Stimulated activated CD8-positive, alpha-beta memory T cell treated with anti-CD3 and anti-CD28 coated beads, Interleukin-15, amount 100 ng/mL, for 4 hours (primary cell): ENCODE results near the gene TMPRSS15.
"Not testable (repeated sequence)": the region's sequence is repeated elsewhere in the genome, so short reads cannot be mapped to it uniquely, and the experiment has no call there.

Experiments used
- DNase-seq, 2 donors: peaks; one replicate each; pipeline ENCODE4 v3.0.0-alpha.2; 2020; ENCODE audit warnings: low read depth in 2 of 2

TMPRSS15 gene

GRCh38 chr21:18403735-18404450 lies at the start of gene TMPRSS15:
Gene TMPRSS15 (minus strand): TSS chr21:18403785. CDS start chr21:18403622, 163 bp downstream.
- DNase-seq, result no peak

DNA sequence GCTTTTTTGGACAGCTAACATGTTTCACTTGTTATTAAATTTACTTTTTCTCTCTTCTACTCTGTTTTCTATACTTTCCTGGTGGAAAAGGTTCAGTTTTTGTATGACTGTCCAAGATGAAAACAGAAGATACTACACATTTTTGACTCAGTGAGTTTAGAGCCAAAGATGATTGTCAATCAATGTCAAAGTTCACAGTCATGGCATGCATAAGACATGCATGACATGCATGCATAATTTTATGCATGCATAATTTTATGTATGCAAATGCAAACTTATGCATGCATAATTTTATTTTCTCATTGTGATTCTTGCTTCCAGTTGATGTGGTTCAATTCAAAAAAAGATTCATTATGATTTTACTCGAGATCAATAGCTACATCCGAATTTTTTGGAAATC lies 48.1 kb upstream of the TMPRSS15 start:
- DNase-seq, result no peak

DNA sequence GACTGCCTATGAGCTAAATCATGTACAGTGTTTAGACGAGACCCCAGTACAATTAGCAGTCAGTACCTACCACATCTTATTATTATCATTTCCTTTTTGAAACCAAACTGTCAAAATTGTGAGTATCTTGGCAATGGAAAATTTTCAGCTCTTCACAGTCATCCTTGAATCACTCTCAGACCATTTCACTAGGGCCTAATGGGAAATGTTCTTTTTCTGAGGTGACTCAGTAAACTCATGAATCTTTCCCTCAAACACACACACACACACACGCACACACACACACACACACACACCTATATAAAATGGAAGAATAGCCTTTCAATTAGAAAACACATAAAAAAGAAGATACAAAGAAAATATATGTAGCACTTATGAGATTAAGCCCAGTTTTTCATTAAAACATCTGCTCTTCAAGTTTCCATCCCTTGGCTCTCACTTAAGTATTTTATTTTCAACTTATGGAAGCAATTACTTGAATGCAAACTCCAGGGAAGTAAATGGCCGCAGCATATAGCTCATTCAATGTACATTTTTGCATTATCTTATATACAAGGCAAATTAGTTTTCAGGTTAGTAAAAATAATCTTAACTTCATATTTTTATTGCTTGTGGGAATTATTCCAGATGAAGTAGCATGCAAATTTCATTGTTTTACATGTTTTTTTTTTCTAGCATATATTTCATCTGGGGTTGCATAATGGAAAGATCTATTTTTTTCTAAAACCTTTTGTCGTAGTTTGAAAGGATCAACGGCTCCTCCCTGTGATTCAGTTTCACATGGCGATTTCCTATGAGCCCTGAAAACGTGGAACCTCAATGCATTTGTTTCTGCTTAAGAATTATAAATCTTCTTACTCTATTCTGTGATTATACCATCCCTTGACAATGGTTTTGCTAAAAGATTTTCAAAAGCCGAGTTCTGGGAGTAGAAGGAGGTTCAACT lies 46.3 kb upstream of the TMPRSS15 start:
- no peak for DNase-seq

- no peak for DNase-seq
Observed at GRCh38 chr21:18443701-18444100, 40.1 kb upstream of the TMPRSS15 start.

- no peak for DNase-seq
Observed at GRCh38 chr21:18443085-18443484, 39.5 kb upstream of the TMPRSS15 start.

GRCh38 chr21:18430341-18430740 lies 26.8 kb upstream of the TMPRSS15 start:
- DNase-seq, result no peak

- no peak for DNase-seq
Observed at GRCh38 chr21:18424276-18424675, 20.7 kb upstream of the TMPRSS15 start.

GRCh38 chr21:18417141-18417790 lies 13.7 kb upstream of the TMPRSS15 start:
- no peak for DNase-seq

DNA sequence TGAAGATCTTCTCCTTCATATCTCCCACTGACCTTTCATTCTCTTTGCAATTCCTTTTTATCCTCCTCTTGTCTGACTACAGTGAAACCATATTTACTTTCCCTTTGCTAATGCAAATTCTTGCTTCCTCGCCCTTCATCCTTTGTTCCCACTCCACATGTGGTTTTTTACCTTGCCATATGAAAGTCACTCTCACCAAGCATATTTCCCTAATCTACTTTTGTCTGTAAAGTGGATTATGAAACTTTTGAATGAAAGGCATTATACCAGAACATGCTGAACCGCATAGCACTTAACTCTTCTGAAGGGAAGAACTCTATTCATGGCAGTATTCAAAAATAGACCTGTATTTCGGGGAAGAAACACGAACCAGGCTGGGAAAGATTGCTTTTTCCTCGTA lies 8.0 kb upstream of the TMPRSS15 start:
- no peak for DNase-seq

DNA sequence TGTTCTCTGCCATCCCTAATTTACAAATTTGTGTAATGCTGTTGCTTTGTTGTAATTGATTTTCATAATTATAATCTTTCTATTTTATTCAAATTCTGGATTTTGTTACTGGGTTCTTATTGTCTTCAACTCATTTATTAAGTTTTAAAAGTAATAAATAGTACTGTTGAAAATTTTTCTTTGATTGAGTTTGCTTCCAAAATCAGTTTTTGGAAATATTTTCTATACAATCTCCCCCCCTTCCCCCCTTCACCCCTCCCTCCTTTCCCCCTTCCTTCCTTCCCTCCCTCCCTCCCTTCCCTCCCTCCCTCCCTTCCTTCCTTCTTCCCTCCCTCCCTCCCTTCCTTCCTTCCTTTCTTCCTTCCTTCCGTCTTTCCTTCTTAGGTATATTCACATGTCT lies 6.0 kb upstream of the TMPRSS15 start:
- no peak for DNase-seq

GRCh38 chr21:18398843-18399242 lies 4.7 kb downstream of the TMPRSS15 start:
- no peak for DNase-seq

- no peak for DNase-seq
Observed at GRCh38 chr21:18387994-18388393, 15.6 kb downstream of the TMPRSS15 start.

GRCh38 chr21:18384771-18385170 lies 18.8 kb downstream of the TMPRSS15 start:
- DNase-seq, result no peak

DNA sequence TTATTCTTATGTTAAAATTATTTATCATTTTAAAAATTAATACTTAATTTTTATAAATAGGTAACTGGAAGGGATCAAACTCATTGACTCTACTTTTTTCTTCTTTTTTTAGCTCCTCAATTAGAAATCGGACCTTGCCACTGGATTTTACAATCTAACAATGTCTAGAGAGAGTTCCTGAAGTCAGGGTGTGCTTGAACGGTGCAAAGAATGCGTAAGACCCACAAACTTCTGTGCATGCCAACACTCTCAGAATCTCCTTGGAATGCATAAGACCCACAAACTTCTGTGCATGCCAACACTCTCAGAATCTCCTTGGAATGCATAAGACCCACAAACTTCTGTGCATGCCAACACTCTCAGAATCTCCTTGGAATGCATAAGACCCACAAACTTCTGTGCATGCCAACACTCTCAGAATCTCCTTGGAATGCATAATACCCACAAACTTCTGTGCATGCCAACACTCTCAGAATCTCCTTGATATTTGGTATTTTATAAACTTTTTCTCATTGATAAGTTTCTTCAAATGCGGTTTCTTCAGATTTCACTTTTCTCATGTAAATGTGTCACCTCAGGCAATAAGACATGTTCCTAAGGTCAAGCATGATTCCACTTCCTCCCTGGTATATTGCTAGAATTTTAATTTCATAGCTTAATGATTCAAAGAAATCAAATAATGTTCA lies 20.5 kb downstream of the TMPRSS15 start:
- DNase-seq, result not testable (repeated sequence)

GRCh38 chr21:18382141-18382540 lies 21.4 kb downstream of the TMPRSS15 start:
- DNase-seq, result no peak

- no peak for DNase-seq
Observed at GRCh38 chr21:18373606-18374005, 30.0 kb downstream of the TMPRSS15 start.

DNA sequence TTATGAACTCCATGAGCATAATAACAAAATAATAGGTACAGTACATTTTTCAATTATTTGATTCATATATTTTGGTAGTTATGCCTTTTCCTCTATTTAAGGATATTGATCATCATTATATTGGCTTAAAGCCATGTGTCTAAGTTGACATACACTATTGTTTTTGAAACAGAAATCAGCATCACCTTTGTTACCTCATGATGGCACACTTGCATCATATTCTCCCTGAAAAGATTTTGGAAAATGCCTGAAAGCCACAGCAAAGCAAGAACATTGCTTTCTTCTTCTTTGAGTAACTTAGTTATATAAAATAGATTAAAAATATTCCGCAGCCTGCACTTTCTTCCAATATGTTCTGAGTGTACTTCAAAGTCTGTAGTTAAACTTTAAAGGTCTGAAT lies 33.3 kb downstream of the TMPRSS15 start:
- no peak for DNase-seq

- no peak for DNase-seq
Observed at GRCh38 chr21:18369115-18369514, 34.5 kb downstream of the TMPRSS15 start.

DNA sequence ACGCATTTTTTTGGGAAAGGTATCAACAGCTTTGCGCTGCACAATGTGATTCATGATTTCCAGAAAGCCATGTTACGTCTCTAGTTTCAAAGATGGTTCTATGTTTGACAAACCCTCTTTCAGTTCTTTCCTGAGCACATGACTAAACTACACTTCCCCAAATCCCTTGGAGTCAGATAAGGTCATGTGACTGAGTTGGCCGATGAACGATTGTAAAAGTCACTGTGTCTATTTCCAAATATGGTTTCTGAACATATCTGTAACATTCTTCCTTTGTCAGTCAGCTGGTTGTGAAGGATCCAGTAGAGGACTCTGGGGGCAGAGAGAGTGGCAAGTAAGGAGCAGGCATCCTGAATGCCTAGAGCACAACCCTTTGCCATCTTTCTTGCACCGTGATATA lies 35.4 kb downstream of the TMPRSS15 start:
- DNase-seq, result no peak

DNA sequence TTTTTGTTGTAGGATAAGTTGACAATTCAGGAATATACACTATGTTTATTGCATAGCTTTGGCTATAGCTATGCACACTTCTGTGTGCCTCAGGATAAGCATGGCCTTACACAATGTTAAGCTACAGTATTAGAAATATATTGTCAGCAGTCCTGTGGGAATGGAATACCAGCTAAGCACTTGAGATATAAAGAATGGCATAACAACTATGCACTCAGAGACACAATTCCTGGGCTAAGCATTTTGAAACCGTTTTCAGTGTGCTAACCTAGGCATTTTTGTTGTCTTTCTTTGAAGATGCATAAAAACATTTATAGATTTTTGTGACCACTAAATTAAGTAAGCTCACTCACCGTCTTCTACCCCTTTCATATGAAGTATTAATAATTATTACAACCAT lies 46.8 kb downstream of the TMPRSS15 start:
- DNase-seq, result no peak

DNA sequence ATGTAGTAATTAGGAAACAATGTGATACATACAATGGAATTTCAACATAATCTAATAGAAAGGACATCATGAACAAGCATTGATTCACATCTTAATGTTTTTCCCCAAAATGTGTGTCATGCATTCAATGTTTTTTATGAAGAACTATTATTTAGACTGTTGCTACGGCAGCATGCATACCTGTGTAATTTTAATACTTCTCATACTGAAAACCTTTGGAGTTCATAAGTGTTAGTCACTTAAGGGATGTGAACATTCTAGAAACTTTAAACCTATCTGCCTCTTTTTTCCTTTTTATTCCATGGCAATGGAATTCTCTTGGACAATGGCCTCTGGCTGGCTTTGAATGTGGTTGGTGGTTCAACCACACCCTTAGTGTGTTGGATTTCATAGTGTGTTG lies 48.6 kb downstream of the TMPRSS15 start:
- no peak for DNase-seq

GRCh38 chr21:18350216-18350615 lies 53.4 kb downstream of the TMPRSS15 start:
- no peak for DNase-seq
